Calu3 (cell line): Measurements from ENCODE around the gene NCKAP1. TPM values are rescaled to one million over a fixed set of nuclear protein-coding genes. Genes with fewer than 3 reads are reported as not detected.

ENCODE experiments used
- BruUV-seq: library from RNA; stranded (reverse); fragments of 400-500 nt; replicated peaks from 2 replicates; lab custom pipeline; 2021; lab: Mats Ljungman, UMichigan
- CTCF ChIA-PET: fragments of 300-600 bp; sonication (Branson Sonifier 250); formaldehyde crosslinking; loops from one replicate; lab custom pipeline; 2022; ENCODE audit warnings: antibody characterized with exemption; lab: Charles Lee
- DNase-seq: peaks from one replicate; pipeline ENCODE4 v3.0.0; 2022
- H3K27ac Mint-ChIP-seq: one replicate; pipeline ENCODE4 v1.8.0; 2022; ENCODE audit warnings: mixed read lengths; ENCODE audit not compliant: unreplicated experiment
- H3K27me3 Mint-ChIP-seq: one replicate; pipeline ENCODE4 v1.8.0; 2022; ENCODE audit warnings: mixed read lengths; ENCODE audit not compliant: unreplicated experiment
- H3K36me3 Mint-ChIP-seq: one replicate; pipeline ENCODE4 v1.8.0; 2022; ENCODE audit warnings: mild to moderate bottlenecking, moderate library complexity, mixed read lengths; ENCODE audit not compliant: insufficient read depth, unreplicated experiment
- H3K4me1 Mint-ChIP-seq: one replicate; pipeline ENCODE4 v1.8.0; 2022; ENCODE audit warnings: mild to moderate bottlenecking, low read depth, mixed read lengths; ENCODE audit not compliant: unreplicated experiment
- H3K4me3 Mint-ChIP-seq: one replicate; pipeline ENCODE4 v1.8.0; 2022; ENCODE audit warnings: mild to moderate bottlenecking, low read depth, moderate library complexity, mixed read lengths; ENCODE audit not compliant: unreplicated experiment
- H3K9me3 Mint-ChIP-seq: one replicate; pipeline ENCODE4 v1.8.0; 2022; ENCODE audit warnings: low read depth, mixed read lengths; ENCODE audit not compliant: unreplicated experiment
- CTCF ChIP-seq: fragments of 200-600 bp; IDR thresholded peaks from one replicate; pipeline ENCODE4 v1.8.0; 2022; ENCODE audit warnings: antibody characterized with exemption; ENCODE audit not compliant: unreplicated experiment
- intact Hi-C: fragments of 100-400 bp; cut with micrococcal nuclease; formaldehyde crosslinking; loops from one replicate; pipeline ENCODE4 v1.10.0; 2022; ENCODE audit not compliant: unreplicated experiment
- total RNA-seq: library from RNA; stranded (reverse); gene quantifications from 2 replicates; pipeline ENCODE4 v1.2.3, GENCODE V29; 2022

The NCKAP1 gene
- total RNA-seq, 1 experiment from 2014 or later, result 157 TPM

GRCh38 chr2:182912518-182912915, 125.7 kb downstream of the NCKAP1 start:
- Mint-ChIP-seq H3K9me3 (no peaks in the 10 kb centered on the region), H3K4me3 (no peak overlapping the region), H3K4me1 (no peaks in the 10 kb centered on the region), H3K27ac (no peak overlapping the region), H3K36me3 (peaks cover 8% of the 10 kb centered on the region), H3K27me3 (no peaks in the 10 kb centered on the region)
- CTCF ChIA-PET, result no interaction called here
- BruUV-seq, result no TSS peak
- no peak for TF ChIP-seq CTCF
- DNase-seq, result no peak
- intact Hi-C loops, result no loop called here

- no peak for TF ChIP-seq CTCF
- Mint-ChIP-seq H3K9me3 (no peaks in the 10 kb centered on the region), H3K27me3 (no peaks in the 10 kb centered on the region), H3K4me1 (no peaks in the 10 kb centered on the region), H3K27ac (no peak overlapping the region), H3K4me3 (no peak overlapping the region), H3K36me3 (peaks cover 13% of the 10 kb centered on the region)
- BruUV-seq, result no TSS peak
- CTCF ChIA-PET, result no interaction called here
- intact Hi-C loops, result no loop called here
- DNase-seq, result no peak
These were observed 126.3 kb downstream of the NCKAP1 start for GRCh38 chr2:182911813-182912517.

GRCh38 chr2:182910965-182911364, 127.3 kb downstream of the NCKAP1 start:
- H3K36me3 Mint-ChIP-seq, result peaks cover 22% of the 10 kb centered on the region

GRCh38 chr2:182907081-182907830, 131.0 kb downstream of the NCKAP1 start:
- H3K36me3 Mint-ChIP-seq, result peaks cover 17% of the 10 kb centered on the region
- no peak for DNase-seq
- H3K4me3 Mint-ChIP-seq, result no peak overlapping the region
- CTCF ChIA-PET, result no interaction called here
- no peaks in the 10 kb centered on the region for H3K27me3 Mint-ChIP-seq
- no peaks in the 10 kb centered on the region for H3K4me1 Mint-ChIP-seq
- intact Hi-C loops, result no loop called here
- BruUV-seq, result no TSS peak
- no peak overlapping the region for H3K27ac Mint-ChIP-seq
- TF ChIP-seq CTCF, result no peak
- no peaks in the 10 kb centered on the region for H3K9me3 Mint-ChIP-seq

More at GRCh38 chr2:182910965-182911364, 127.3 kb downstream of the NCKAP1 start:
- TF ChIP-seq CTCF, result no peak
- DNase-seq, result no peak
- H3K9me3 Mint-ChIP-seq, result no peaks in the 10 kb centered on the region
- H3K27ac Mint-ChIP-seq, result no peak overlapping the region
- no TSS peak for BruUV-seq
- CTCF ChIA-PET, result no interaction called here
- no peaks in the 10 kb centered on the region for H3K4me1 Mint-ChIP-seq
- no peak overlapping the region for H3K4me3 Mint-ChIP-seq
- H3K27me3 Mint-ChIP-seq, result no peaks in the 10 kb centered on the region
- intact Hi-C loops, result no loop called here
